CD4-positive, alpha-beta T cell (primary cell): ENCODE data around the gene MFAP4. TPM values are rescaled to one million over a fixed set of nuclear protein-coding genes. Genes with fewer than 3 reads are reported as not detected.
A peak's percentile ranks its signal among the peaks of the same experiment; 100 is the strongest.

Experiments
- ATAC-seq: fragments of 200-7000 bp; cut with Tn5 transposase; one replicate; pipeline ENCODE4 v1.10.0; 2022; ENCODE audit warnings: mild to moderate bottlenecking; ENCODE audit not compliant: poor library complexity
- CTCF ChIA-PET: fragments of 350-600 bp; sonication (Branson Sonifier 250); formaldehyde crosslinking; loops from one replicate; lab custom pipeline; 2021; ENCODE audit warnings: antibody characterized with exemption, inconsistent platforms; lab: Charles Lee
- POLR2A ChIA-PET: fragments of 350-600 bp; sonication (Branson Sonifier 250); formaldehyde crosslinking; loops from one replicate; lab custom pipeline; 2021; ENCODE audit warnings: antibody characterized with exemption, inconsistent platforms; lab: Charles Lee
- DNase-seq, 14 experiments: peaks; one replicate each; pipeline ENCODE4 v3.0.0-alpha.2; 2013 to 2020; ENCODE audit warnings: mixed read lengths in 2 of 14
- H3K27ac ChIP-seq, 2 donors: one replicate each; pipeline versions ENCODE4 v1.5.1 to v1.7.0; 2013; ENCODE audit warnings: low read length in 2 of 2, low read depth in 1 of 2, mild to moderate bottlenecking in 1 of 2
- H3K27me3 ChIP-seq, 2 experiments: 1 replicate in 1 of 2; 2 replicates in 1 of 2; pipeline versions ENCODE4 v1.6.1 to v1.7.0; 2013; ENCODE audit warnings: low read length in 2 of 2, control low read depth in 1 of 2, mild to moderate bottlenecking in 1 of 2, moderate library complexity in 1 of 2; ENCODE audit not compliant: insufficient read depth in 2 of 2, control insufficient read depth in 1 of 2
- H3K36me3 ChIP-seq: one replicate; pipeline ENCODE4 v1.6.1; 2013; ENCODE audit warnings: low read length, control low read depth; ENCODE audit not compliant: insufficient read depth
- H3K4me1 ChIP-seq: one replicate; pipeline ENCODE4 v1.6.1; 2013; ENCODE audit warnings: low read length, control low read depth; ENCODE audit not compliant: insufficient read depth
- H3K4me3 ChIP-seq: one replicate; pipeline ENCODE4 v1.5.1; 2013; ENCODE audit warnings: mild to moderate bottlenecking, low read length, moderate library complexity
- H3K9me3 ChIP-seq, 2 experiments: 1 replicate in 1 of 2; 2 replicates in 1 of 2; pipeline versions ENCODE4 v1.6.1 to v1.7.0; 2013; ENCODE audit warnings: low read length in 2 of 2, mild to moderate bottlenecking in 2 of 2, control low read depth in 1 of 2, moderate library complexity in 1 of 2; ENCODE audit not compliant: control insufficient read depth in 1 of 2, insufficient read depth in 1 of 2
- H3K27ac Mint-ChIP-seq: one replicate; pipeline ENCODE4 v1.8.0; 2020; ENCODE audit warnings: mixed read lengths
- H3K27me3 Mint-ChIP-seq: one replicate; pipeline ENCODE4 v1.8.0; 2021; ENCODE audit warnings: mixed read lengths
- H3K36me3 Mint-ChIP-seq: one replicate; pipeline ENCODE4 v1.8.0; 2021; ENCODE audit warnings: low read depth, mixed read lengths
- H3K4me1 Mint-ChIP-seq: one replicate; pipeline ENCODE4 v1.8.0; 2021; ENCODE audit warnings: low read depth, mixed read lengths
- H3K4me3 Mint-ChIP-seq: one replicate; pipeline ENCODE4 v1.8.0; 2020; ENCODE audit warnings: mild to moderate bottlenecking, mixed read lengths
- H3K9me3 Mint-ChIP-seq: one replicate; pipeline ENCODE4 v1.8.0; 2020; ENCODE audit warnings: mixed read lengths
- CTCF ChIP-seq: fragments of 200-600 bp; IDR thresholded peaks from one replicate; pipeline ENCODE4 v1.8.0; 2022; ENCODE audit warnings: antibody characterized with exemption, mild to moderate bottlenecking
- intact Hi-C, 2 experiments: fragments of 100-400 bp; cut with DNase I in 1 of 2; cut with micrococcal nuclease in 1 of 2; formaldehyde crosslinking; loops; one replicate each; pipeline versions ENCODE4 v1.15.1 to v1.9.0; 2023 to 2025; cut with DNase I, micrococcal nuclease
- total RNA-seq, 174 experiments: library from RNA in 2 of 174; stranded (reverse) in 2 of 174; gene quantifications; one replicate each; pipeline ENCODE4 v1.2.3 and lab custom pipeline; 2021 to 2026

MFAP4 gene
- total RNA-seq, 2 experiments from 2014 or later, result not detected

DNA sequence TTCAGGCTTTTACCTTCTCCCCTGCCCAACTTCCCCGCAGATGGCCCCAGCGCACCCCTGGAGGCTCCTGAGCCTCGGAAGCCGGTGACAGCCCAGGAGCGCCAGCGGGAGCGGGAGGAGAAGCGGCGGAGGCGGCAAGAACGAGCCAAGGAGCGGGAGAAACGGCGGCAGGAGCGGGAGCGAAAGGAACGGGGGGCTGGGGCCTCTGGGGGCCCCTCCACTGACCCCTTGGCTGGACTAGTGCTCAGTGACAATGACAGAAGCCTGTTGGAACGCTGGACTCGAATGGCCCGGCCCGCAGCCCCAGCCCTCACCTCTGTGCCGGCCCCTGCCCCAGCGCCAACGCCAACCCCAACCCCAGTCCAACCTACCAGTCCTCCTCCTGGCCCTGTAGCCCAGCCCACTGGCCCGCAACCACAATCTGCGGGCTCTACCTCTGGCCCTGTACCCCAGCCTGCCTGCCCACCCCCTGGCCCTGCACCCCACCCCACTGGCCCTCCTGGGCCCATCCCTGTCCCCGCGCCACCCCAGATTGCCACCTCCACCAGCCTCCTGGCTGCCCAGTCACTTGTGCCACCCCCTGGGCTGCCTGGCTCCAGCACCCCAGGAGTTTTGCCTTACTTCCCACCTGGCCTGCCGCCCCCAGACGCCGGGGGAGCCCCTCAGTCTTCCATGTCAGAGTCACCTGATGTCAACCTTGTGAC, 5.1 kb downstream of the MFAP4 start:
- H3K27me3 ChIP-seq, result no peaks in the 10 kb centered on the region
- peaks cover 0 to 5% of the 10 kb centered on the region in 2 experiments for H3K9me3 ChIP-seq
- ChIA-PET POLR2A (no interaction called here), CTCF (no interaction called here)
- peaks cover 8% of the 10 kb centered on the region for H3K4me1 Mint-ChIP-seq
- no peaks in the 10 kb centered on the region for H3K27me3 Mint-ChIP-seq
- H3K27ac ChIP-seq, result no peak overlapping the region
- DNase-seq (no peak), ATAC-seq (no peak)
- peaks cover 31% of the 10 kb centered on the region for H3K36me3 ChIP-seq
- TF ChIP-seq CTCF, result no peak
- peaks cover 58% of the 10 kb centered on the region for H3K36me3 Mint-ChIP-seq
- intact Hi-C loops, result no loop called here
- H3K9me3 Mint-ChIP-seq, result no peaks in the 10 kb centered on the region
- no peak overlapping the region for H3K27ac Mint-ChIP-seq
- H3K4me1 ChIP-seq, result peaks cover 19% of the 10 kb centered on the region
- no peak overlapping the region for H3K4me3 Mint-ChIP-seq
- H3K4me3 ChIP-seq, result no peak overlapping the region

DNA sequence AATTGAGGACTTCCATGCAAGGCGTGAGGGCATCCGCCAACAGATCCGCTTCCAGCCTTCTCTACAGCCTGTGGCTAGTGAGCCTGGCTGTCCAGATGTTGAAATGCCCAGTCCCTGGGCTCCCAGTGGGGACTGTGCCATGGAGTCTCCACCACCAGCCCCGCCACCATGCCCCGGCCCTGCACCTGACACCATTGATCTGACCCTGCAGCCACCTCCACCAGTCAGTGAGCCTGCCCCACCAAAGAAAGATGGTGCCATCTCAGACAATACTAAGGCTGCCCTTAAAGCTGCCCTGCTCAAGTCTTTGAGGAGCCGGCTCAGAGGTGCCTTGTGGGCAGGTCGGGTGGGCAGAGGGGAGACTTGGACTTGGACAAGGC, 5.6 kb downstream of the MFAP4 start:
- H3K9me3 Mint-ChIP-seq, result no peaks in the 10 kb centered on the region
- peaks cover 58% of the 10 kb centered on the region for H3K36me3 Mint-ChIP-seq
- POLR2A ChIA-PET, result no interaction called here
- H3K36me3 ChIP-seq, result peaks cover 31% of the 10 kb centered on the region
- H3K4me3 Mint-ChIP-seq, result peak overlapping the region; percentile 42
- DNase-seq (no peak), ATAC-seq (no peak)
- intact Hi-C loops, result no loop called here
- H3K27ac Mint-ChIP-seq, result no peak overlapping the region
- peaks cover 0 to 5% of the 10 kb centered on the region in 2 experiments for H3K9me3 ChIP-seq
- H3K4me1 Mint-ChIP-seq, result peaks cover 11% of the 10 kb centered on the region
- no peak for TF ChIP-seq CTCF
- H3K4me3 ChIP-seq, result no peak overlapping the region
- no peaks in the 10 kb centered on the region for H3K27me3 Mint-ChIP-seq
- CTCF ChIA-PET, result no interaction called here
- peaks cover 24% of the 10 kb centered on the region for H3K4me1 ChIP-seq
- no peak overlapping the region for H3K27ac ChIP-seq
- H3K27me3 ChIP-seq, result no peaks in the 10 kb centered on the region

GRCh38 chr17:19380481-19381301, 6.3 kb downstream of the MFAP4 start:
- Histone ChIP-seq H3K27me3 (no peaks in the 10 kb centered on the region), H3K9me3 (peaks cover 0 to 5% of the 10 kb centered on the region in 2 experiments), H3K36me3 (peaks cover 31% of the 10 kb centered on the region), H3K27ac (no peak overlapping the region), H3K4me1 (peaks cover 27% of the 10 kb centered on the region), H3K4me3 (no peak overlapping the region)
- Mint-ChIP-seq H3K27ac (peak overlapping the region; percentile 50), H3K9me3 (no peaks in the 10 kb centered on the region), H3K27me3 (no peaks in the 10 kb centered on the region), H3K4me3 (peak overlapping the region; percentile 76), H3K4me1 (peaks cover 11% of the 10 kb centered on the region), H3K36me3 (peaks cover 58% of the 10 kb centered on the region)
- ChIA-PET POLR2A (no interaction called here), CTCF (no interaction called here)
- intact Hi-C loops, result no loop called here
- no peak for TF ChIP-seq CTCF
- no peak for ATAC-seq
- peak in 1 of 14 experiments; percentile 12 for DNase-seq
